ENCODE measurements around the gene SS18L1. TPM values are rescaled to one million over a fixed set of nuclear protein-coding genes. Genes with fewer than 3 reads are reported as not detected.
"Not testable (repeated sequence)": the region's sequence is repeated elsewhere in the genome, so short reads cannot be mapped to it uniquely, and the experiment has no call there.

The SS18L1 gene
- total RNA-seq, 1 experiment from 2014 or later: 34.7 TPM

GRCh38 chr20:62111148-62111547 is 32.4 kb upstream of the SS18L1 start:
- intact Hi-C loops (cut with micrococcal nuclease; ENCODE audit: unreplicated experiment): no loop called here
- no TSS peak for BruUV-seq (replicated peaks)
- no peaks in the 10 kb centered on the region for H3K4me1 ChIP-seq (ENCODE audit: insufficient read depth, low read length, poor library complexity, severe bottlenecking)
- no peaks in the 10 kb centered on the region for H3K36me3 ChIP-seq (ENCODE audit: insufficient read depth, low read length, poor library complexity, severe bottlenecking)
- no peak for TF ChIP-seq CTCF (conservative IDR thresholded peaks at IDR 0.05; ENCODE audit: low read depth, low read length)
- TF ChIP-seq EZH2 (IDR thresholded peaks at IDR 0.05; ENCODE audit: borderline replicate concordance, low read depth, low read length, poor library complexity, severe bottlenecking): no peak
- POLR2A ChIA-PET (ENCODE audit: low non-redundant PET): no interaction called here
- CTCF ChIA-PET: no interaction called here
- no peaks in the 10 kb centered on the region for H3K27me3 ChIP-seq (replicated peaks; ENCODE audit: insufficient read depth, low read depth, low read length, poor library complexity)
- peaks cover 21% of the 10 kb centered on the region for H3K9me3 ChIP-seq (ENCODE audit: low read depth, low read length, poor library complexity, severe bottlenecking)
- no peak overlapping the region for H3K4me3 ChIP-seq (ENCODE audit: low read depth, low read length, poor library complexity, severe bottlenecking)
- no peak overlapping the region for H3K27ac ChIP-seq (ENCODE audit: low read depth, low read length, poor library complexity, severe bottlenecking)
- DNase-seq (ENCODE audit: low spot score): no peak

- POLR2A ChIA-PET (ENCODE audit: low non-redundant PET): no interaction called here
- CTCF ChIA-PET: no interaction called here
- DNase-seq (ENCODE audit: low spot score): no peak
These were observed 31.2 kb upstream of the SS18L1 start for GRCh38 chr20:62112368-62112767.

GRCh38 chr20:62114894-62115293 is 28.7 kb upstream of the SS18L1 start:
- no peak for DNase-seq (ENCODE audit: low spot score)
- intact Hi-C loops (cut with micrococcal nuclease; ENCODE audit: unreplicated experiment): no loop called here

More at GRCh38 chr20:62112368-62112767, 31.2 kb upstream of the SS18L1 start:
- intact Hi-C loops (cut with micrococcal nuclease; ENCODE audit: unreplicated experiment): no loop called here
- Histone ChIP-seq H3K4me1 (ENCODE audit: insufficient read depth, low read length, poor library complexity, severe bottlenecking) (no peaks in the 10 kb centered on the region), H3K9me3 (ENCODE audit: low read depth, low read length, poor library complexity, severe bottlenecking) (peaks cover 16% of the 10 kb centered on the region), H3K27me3 (replicated peaks; ENCODE audit: insufficient read depth, low read depth, low read length, poor library complexity) (no peaks in the 10 kb centered on the region), H3K27ac (ENCODE audit: low read depth, low read length, poor library complexity, severe bottlenecking) (no peak overlapping the region), H3K4me3 (ENCODE audit: low read depth, low read length, poor library complexity, severe bottlenecking) (no peak overlapping the region), H3K36me3 (ENCODE audit: insufficient read depth, low read length, poor library complexity, severe bottlenecking) (no peaks in the 10 kb centered on the region)
- TF ChIP-seq EZH2 (IDR thresholded peaks at IDR 0.05; ENCODE audit: borderline replicate concordance, low read depth, low read length, poor library complexity, severe bottlenecking): no peak
- TF ChIP-seq CTCF (conservative IDR thresholded peaks at IDR 0.05; ENCODE audit: low read depth, low read length): no peak
- no TSS peak for BruUV-seq (replicated peaks)

GRCh38 chr20:62115800-62116407 is 27.7 kb upstream of the SS18L1 start:
- H3K4me1 ChIP-seq (ENCODE audit: insufficient read depth, low read length, poor library complexity, severe bottlenecking); H3K27me3 ChIP-seq (replicated peaks; ENCODE audit: insufficient read depth, low read depth, low read length, poor library complexity); DNase-seq (ENCODE audit: low spot score); intact Hi-C loops (cut with micrococcal nuclease; ENCODE audit: unreplicated experiment); H3K36me3 ChIP-seq (ENCODE audit: insufficient read depth, low read length, poor library complexity, severe bottlenecking); H3K27ac ChIP-seq (ENCODE audit: low read depth, low read length, poor library complexity, severe bottlenecking); POLR2A ChIA-PET (ENCODE audit: low non-redundant PET); BruUV-seq (replicated peaks); H3K4me3 ChIP-seq (ENCODE audit: low read depth, low read length, poor library complexity, severe bottlenecking); CTCF ChIA-PET; H3K9me3 ChIP-seq (ENCODE audit: low read depth, low read length, poor library complexity, severe bottlenecking): not testable (repeated sequence)

More at GRCh38 chr20:62114894-62115293, 28.7 kb upstream of the SS18L1 start:
- Histone ChIP-seq H3K27me3 (replicated peaks; ENCODE audit: insufficient read depth, low read depth, low read length, poor library complexity) (no peaks in the 10 kb centered on the region), H3K9me3 (ENCODE audit: low read depth, low read length, poor library complexity, severe bottlenecking) (no peaks in the 10 kb centered on the region), H3K4me1 (ENCODE audit: insufficient read depth, low read length, poor library complexity, severe bottlenecking) (no peaks in the 10 kb centered on the region), H3K36me3 (ENCODE audit: insufficient read depth, low read length, poor library complexity, severe bottlenecking) (no peaks in the 10 kb centered on the region), H3K27ac (ENCODE audit: low read depth, low read length, poor library complexity, severe bottlenecking) (no peak overlapping the region), H3K4me3 (ENCODE audit: low read depth, low read length, poor library complexity, severe bottlenecking) (no peak overlapping the region)
- no TSS peak for BruUV-seq (replicated peaks)
- POLR2A ChIA-PET (ENCODE audit: low non-redundant PET): no interaction called here
- TF ChIP-seq CTCF (conservative IDR thresholded peaks at IDR 0.05; ENCODE audit: low read depth, low read length) (no peak), EZH2 (IDR thresholded peaks at IDR 0.05; ENCODE audit: borderline replicate concordance, low read depth, low read length, poor library complexity, severe bottlenecking) (no peak)
- CTCF ChIA-PET: no interaction called here

All from A673 (cell line).